Esophagus muscularis mucosa (tissue), 4 donors: ENCODE data around the gene PPP6R1. TPM values are rescaled to one million over a fixed set of nuclear protein-coding genes. Genes with fewer than 3 reads are reported as not detected.
A peak's percentile ranks its signal among the peaks of the same experiment; 100 is the strongest.

Source experiments
- DNase-seq: peaks from one replicate; pipeline ENCODE4 v3.0.0-alpha.2; 2017; ENCODE audit errors: extremely low spot score
- H3K27ac ChIP-seq, 4 donors: fragments of 200-600 bp; sonication (generic); replicated peaks in 1 of 4; 1 replicate in 3 of 4; 2 replicates in 1 of 4; pipeline ENCODE4 v1.5.1; 2016 to 2019; ENCODE audit warnings: mild to moderate bottlenecking in 1 of 4
- H3K27me3 ChIP-seq, 4 donors: fragments of 200-600 bp; sonication (generic); one replicate each; pipeline versions ENCODE4 v1.5.1 to v1.6.0; 2016 to 2019
- H3K36me3 ChIP-seq, 4 donors: fragments of 200-600 bp; sonication (generic); one replicate each; pipeline ENCODE4 v1.5.1; 2016 to 2019
- H3K4me1 ChIP-seq, 4 donors: fragments of 200-600 bp; sonication (generic); one replicate each; pipeline ENCODE4 v1.5.1; 2016 to 2019
- H3K4me3 ChIP-seq, 4 donors: fragments of 200-600 bp; sonication (generic); 1 replicate in 2 of 4; 2 replicates in 2 of 4; pipeline ENCODE4 v1.5.1; 2016 to 2019; ENCODE audit warnings: mild to moderate bottlenecking in 4 of 4, moderate library complexity in 1 of 4
- H3K9me3 ChIP-seq, 4 donors: fragments of 200-600 bp; sonication (generic); 1 replicate in 3 of 4; 2 replicates in 1 of 4; pipeline ENCODE4 v1.5.1; 2016 to 2019
- CTCF ChIP-seq, 3 experiments: fragments of 200-600 bp in 2 of 3; fragments of 450-650 bp in 1 of 3; sonication (generic) in 2 of 3; IDR thresholded peaks; one replicate each; pipeline ENCODE4 v1.5.1; 2017 to 2019; ENCODE audit warnings: antibody characterized with exemption in 3 of 3, mild to moderate bottlenecking in 2 of 3, moderate library complexity in 1 of 3
- EP300 ChIP-seq: sonication (generic); formaldehyde crosslinking; IDR thresholded peaks from one replicate; pipeline ENCODE4 v1.6.1; 2017; ENCODE audit warnings: antibody characterized with exemption
- POLR2A ChIP-seq: fragments of 450-650 bp; IDR thresholded peaks from one replicate; pipeline ENCODE4 v1.6.1; 2017; ENCODE audit warnings: antibody characterized with exemption, moderate library complexity, mild to moderate bottlenecking, low read depth
- POLR2AphosphoS5 ChIP-seq, 2 donors: sonication (generic); formaldehyde crosslinking; IDR thresholded peaks; one replicate each; pipeline ENCODE4 v1.6.1; 2017; ENCODE audit warnings: antibody characterized with exemption in 2 of 2
- WGBS: methylation state at CpG from one replicate; pipeline ENCODE4 v1.1.5; 2018; 5-methylcytosine and 5-hydroxymethylcytosine counted together
- intact Hi-C: fragments of 100-400 bp; cut with DNase I; formaldehyde crosslinking; loops from one replicate; pipeline ENCODE4 v1.15.1; 2023
- total RNA-seq, 4 donors: library from RNA; depleted of rRNA; stranded (reverse); fragments of >200 nt; gene quantifications; one replicate each; pipeline versions ENCODE4 v1.1.0 to v1.2.1, GENCODE V29; 2016

PPP6R1 gene, protein sequence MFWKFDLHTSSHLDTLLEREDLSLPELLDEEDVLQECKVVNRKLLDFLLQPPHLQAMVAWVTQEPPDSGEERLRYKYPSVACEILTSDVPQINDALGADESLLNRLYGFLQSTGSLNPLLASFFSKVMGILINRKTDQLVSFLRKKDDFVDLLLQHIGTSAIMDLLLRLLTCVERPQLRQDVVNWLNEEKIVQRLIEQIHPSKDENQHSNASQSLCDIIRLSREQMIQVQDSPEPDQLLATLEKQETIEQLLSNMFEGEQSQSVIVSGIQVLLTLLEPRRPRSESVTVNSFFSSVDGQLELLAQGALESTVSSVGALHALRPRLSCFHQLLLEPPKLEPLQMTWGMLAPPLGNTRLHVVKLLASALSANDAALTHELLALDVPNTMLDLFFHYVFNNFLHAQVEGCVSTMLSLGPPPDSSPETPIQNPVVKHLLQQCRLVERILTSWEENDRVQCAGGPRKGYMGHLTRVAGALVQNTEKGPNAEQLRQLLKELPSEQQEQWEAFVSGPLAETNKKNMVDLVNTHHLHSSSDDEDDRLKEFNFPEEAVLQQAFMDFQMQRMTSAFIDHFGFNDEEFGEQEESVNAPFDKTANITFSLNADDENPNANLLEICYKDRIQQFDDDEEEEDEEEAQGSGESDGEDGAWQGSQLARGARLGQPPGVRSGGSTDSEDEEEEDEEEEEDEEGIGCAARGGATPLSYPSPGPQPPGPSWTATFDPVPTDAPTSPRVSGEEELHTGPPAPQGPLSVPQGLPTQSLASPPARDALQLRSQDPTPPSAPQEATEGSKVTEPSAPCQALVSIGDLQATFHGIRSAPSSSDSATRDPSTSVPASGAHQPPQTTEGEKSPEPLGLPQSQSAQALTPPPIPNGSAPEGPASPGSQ
- 10 to 100 TPM; 37.4 to 75.5 (median 45.6) TPM for total RNA-seq

GRCh38 chr19:55258828-55259539 is at the start of gene PPP6R1:
Gene PPP6R1, minus strand, starts transcription at chr19:55259017. Its CDS starts 11,914 bp downstream, at chr19:55247103.
- Histone ChIP-seq H3K27me3 (no peaks in the 10 kb centered on the region), H3K36me3 (peaks cover 0 to 13% (median 7%) of the 10 kb centered on the region in 4 donors), H3K9me3 (no peaks in the 10 kb centered on the region), H3K27ac (peak within 1 kb of the TSS; percentile 89 to 97 (median 92)), H3K4me1 (peaks cover 44 to 52% (median 51%) of the 10 kb centered on the region in 4 donors), H3K4me3 (peak within 1 kb of the TSS; percentile 94 to 99 (median 98))
- DNase-seq: peak; percentile 99
- TF ChIP-seq CTCF (IDR thresholded peaks at IDR 0.05) (peak in 1 of 3 experiments; percentile 35), POLR2AphosphoS5 (IDR thresholded peaks at IDR 0.05) (peak; percentile 93 to 94), POLR2A (peak; percentile 83), EP300 (no peak)
- 0% methylated on average over 34 of the region's 76 CpGs for WGBS
- intact Hi-C loops: loop anchor here (5.0 kb wide), 1 partner anchor 42 kb away; no protein-coding TSS in a partner anchor

GRCh38 chr19:55308281-55308680 is 49.5 kb upstream of the PPP6R1 start:
- no peak for TF ChIP-seq CTCF (IDR thresholded peaks at IDR 0.05)
- TF ChIP-seq EP300: no peak
- TF ChIP-seq POLR2AphosphoS5 (IDR thresholded peaks at IDR 0.05): no peak
- TF ChIP-seq POLR2A: no peak
- no peak overlapping the region for H3K4me3 ChIP-seq
- intact Hi-C loops: loop anchor here (10.0 kb wide), 1 partner anchor 107 kb away; no protein-coding TSS in a partner anchor
- no peak overlapping the region for H3K27ac ChIP-seq
- H3K4me1 ChIP-seq: no peaks in the 10 kb centered on the region
- DNase-seq: no peak
- WGBS: 96% methylated on average over 7 of the region's 11 CpGs
- no peaks in the 10 kb centered on the region for H3K27me3 ChIP-seq
- H3K9me3 ChIP-seq: no peaks in the 10 kb centered on the region
- peaks cover 3 to 60% (median 40%) of the 10 kb centered on the region in 4 donors for H3K36me3 ChIP-seq

DNA sequence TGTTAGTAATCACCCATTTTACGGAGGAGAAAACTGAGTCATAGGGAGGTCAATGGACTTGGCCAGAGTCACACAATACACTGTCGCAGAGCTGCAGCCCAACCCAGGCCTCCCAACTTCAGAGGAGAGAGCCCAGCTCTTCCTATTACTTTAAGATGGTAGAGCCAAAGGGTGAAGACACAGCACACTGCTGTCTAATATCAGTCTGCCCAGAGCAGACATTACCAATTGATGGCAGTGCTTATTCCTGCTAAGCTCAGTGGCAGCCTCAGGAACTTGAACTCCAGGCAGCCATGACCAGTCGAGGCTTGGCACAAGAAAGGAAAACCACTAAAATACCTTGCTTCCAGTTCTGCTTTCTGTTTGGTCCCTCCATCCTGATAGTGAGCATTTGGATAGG is 47.9 kb upstream of the PPP6R1 start:
- H3K4me1 ChIP-seq: peaks cover 5 to 6% (median 6%) of the 10 kb centered on the region in 4 donors
- no peak overlapping the region for H3K4me3 ChIP-seq
- H3K27me3 ChIP-seq: no peaks in the 10 kb centered on the region
- DNase-seq: no peak
- H3K9me3 ChIP-seq: no peaks in the 10 kb centered on the region
- H3K36me3 ChIP-seq: peaks cover 3 to 69% (median 47%) of the 10 kb centered on the region in 4 donors
- H3K27ac ChIP-seq: no peak overlapping the region
- TF ChIP-seq CTCF (IDR thresholded peaks at IDR 0.05) (no peak), POLR2A (no peak), EP300 (no peak), POLR2AphosphoS5 (IDR thresholded peaks at IDR 0.05) (no peak)
- 81% methylated on average over 3 of the region's 3 CpGs for WGBS
- intact Hi-C loops: loop anchor here (10.0 kb wide), 1 partner anchor 108 kb away; no protein-coding TSS in a partner anchor

DNA sequence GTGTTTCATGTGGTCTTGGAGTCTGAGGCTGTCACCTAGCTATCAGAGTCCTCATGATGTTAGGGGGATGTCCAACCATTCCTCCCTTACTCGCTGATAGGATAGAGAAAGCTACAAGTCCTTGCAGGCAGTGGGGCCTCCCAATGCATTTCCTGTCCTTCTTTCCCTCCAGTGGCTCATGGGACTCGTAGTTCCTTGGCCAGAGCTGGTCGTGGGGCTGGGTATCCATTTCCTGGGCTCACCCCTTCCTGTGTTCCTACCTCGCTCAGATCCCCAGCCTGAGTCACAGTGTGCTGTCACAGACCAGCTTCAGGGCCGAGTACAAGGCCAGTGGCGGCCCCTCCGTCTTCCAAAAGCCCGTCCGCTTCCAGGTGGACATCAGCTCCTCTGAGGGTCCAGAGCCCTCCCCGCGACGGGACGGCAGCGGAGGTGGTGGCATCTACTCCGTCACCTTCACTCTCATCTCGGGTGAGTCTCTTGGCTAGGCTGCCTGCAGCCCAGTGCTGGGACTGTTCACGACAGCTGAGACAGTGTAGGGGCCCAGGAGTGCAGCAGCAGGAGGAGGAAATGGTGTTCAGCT is 47.3 kb upstream of the PPP6R1 start:
- peaks cover 3 to 69% (median 47%) of the 10 kb centered on the region in 4 donors for H3K36me3 ChIP-seq
- WGBS: 92% methylated on average over 17 of the region's 17 CpGs

More for the DNA sequence above, 47.3 kb upstream of the PPP6R1 start:
- no peak for DNase-seq
- Histone ChIP-seq H3K27me3 (no peaks in the 10 kb centered on the region), H3K4me3 (no peak overlapping the region), H3K27ac (no peak overlapping the region), H3K9me3 (no peaks in the 10 kb centered on the region), H3K4me1 (peaks cover 9 to 12% (median 10%) of the 10 kb centered on the region in 4 donors)
- TF ChIP-seq POLR2A: no peak
- TF ChIP-seq CTCF (IDR thresholded peaks at IDR 0.05): no peak
- TF ChIP-seq EP300: no peak
- TF ChIP-seq POLR2AphosphoS5 (IDR thresholded peaks at IDR 0.05): no peak
- intact Hi-C loops: loop anchor here (10.0 kb wide), 1 partner anchor 109 kb away; no protein-coding TSS in a partner anchor
